HepG2 (cell line): ENCODE measurements around the gene KIAA1328. TPM values are rescaled to one million over a fixed set of nuclear protein-coding genes. Genes with fewer than 3 reads are reported as not detected.

Experiments
- ETS1 ChIP-seq: sonication (generic); formaldehyde crosslinking; IDR thresholded peaks from 2 replicates; pipeline ENCODE4 v1.4.0; 2020; ENCODE audit warnings: missing genetic modification reagents
- FOXK2 ChIP-seq: fragments of 450-650 bp; IDR thresholded peaks from 2 replicates; pipeline ENCODE4 v1.6.1; 2016
- HES4 ChIP-seq: sonication (generic); formaldehyde crosslinking; IDR thresholded peaks from 2 replicates; pipeline ENCODE4 v1.9.0; 2021; ENCODE audit warnings: mild to moderate bottlenecking, missing genetic modification reagents, borderline replicate concordance
- HNF1A ChIP-seq, 2 experiments: sonication (generic) in 1 of 2; formaldehyde crosslinking in 1 of 2; IDR thresholded peaks; 2 replicates each; pipeline versions ENCODE4 v1.4.0 to v1.6.1; 2016 to 2020; ENCODE audit warnings: borderline replicate concordance in 1 of 2, low read depth in 1 of 2, mild to moderate bottlenecking in 1 of 2, missing genetic modification reagents in 1 of 2
- HNF4A ChIP-seq: sonication (generic); formaldehyde crosslinking; IDR thresholded peaks from 2 replicates; pipeline ENCODE4 v1.4.0; 2020; ENCODE audit warnings: missing genetic modification reagents
- KLF12 ChIP-seq: sonication (generic); formaldehyde crosslinking; IDR thresholded peaks from 2 replicates; pipeline ENCODE4 v1.4.0; 2020; ENCODE audit warnings: missing genetic modification reagents, borderline replicate concordance
- KLF15 ChIP-seq: sonication (generic); formaldehyde crosslinking; IDR thresholded peaks from 2 replicates; pipeline ENCODE4 v1.8.1; 2023; ENCODE audit warnings: borderline replicate concordance, mild to moderate bottlenecking, inconsistent platforms, missing genetic modification reagents, mixed read lengths
- MXD1 ChIP-seq: sonication (generic); formaldehyde crosslinking; IDR thresholded peaks from 2 replicates; pipeline ENCODE4 v1.4.0; 2020; ENCODE audit warnings: mild to moderate bottlenecking, missing genetic modification reagents
- SCMH1 ChIP-seq: sonication (generic); formaldehyde crosslinking; IDR thresholded peaks from 2 replicates; pipeline ENCODE4 v1.9.0; 2021; ENCODE audit warnings: missing genetic modification reagents, mild to moderate bottlenecking, borderline replicate concordance
- SIX1 ChIP-seq: sonication (generic); formaldehyde crosslinking; IDR thresholded peaks from 2 replicates; pipeline ENCODE4 v1.4.0; 2020; ENCODE audit warnings: missing genetic modification reagents, borderline replicate concordance
- THAP8 ChIP-seq: sonication (generic); formaldehyde crosslinking; IDR thresholded peaks from 2 replicates; pipeline ENCODE4 v1.5.1; 2020; ENCODE audit warnings: missing genetic modification reagents, mild to moderate bottlenecking, borderline replicate concordance
- ZFAT ChIP-seq: sonication (generic); formaldehyde crosslinking; conservative IDR thresholded peaks from 2 replicates; pipeline ENCODE4 v1.8.1; 2023; ENCODE audit warnings: missing genetic modification reagents, inconsistent platforms
- ZNF138 ChIP-seq: sonication (generic); formaldehyde crosslinking; IDR thresholded peaks from 2 replicates; pipeline ENCODE4 v1.5.0; 2020; ENCODE audit warnings: mild to moderate bottlenecking, low read depth, missing genetic modification reagents
- ZNF205 ChIP-seq: IDR thresholded peaks from 2 replicates; pipeline ENCODE4 v1.6.1; 2018; ENCODE audit warnings: missing biosample characterization, missing genetic modification reagents
- ZNF605 ChIP-seq: sonication (generic); formaldehyde crosslinking; IDR thresholded peaks from 2 replicates; pipeline ENCODE4 v1.8.0; 2022; ENCODE audit warnings: mild to moderate bottlenecking, missing genetic modification reagents
- ZNF672 ChIP-seq: sonication (generic); formaldehyde crosslinking; IDR thresholded peaks from 2 replicates; pipeline ENCODE4 v1.8.1; 2022; ENCODE audit warnings: missing genetic modification reagents
- ZNF691 ChIP-seq: sonication (generic); formaldehyde crosslinking; IDR thresholded peaks from 2 replicates; pipeline ENCODE4 v1.4.0; 2020; ENCODE audit warnings: missing genetic modification reagents, low read depth, mild to moderate bottlenecking, borderline replicate concordance
- ZNF788 ChIP-seq: sonication (generic); formaldehyde crosslinking; IDR thresholded peaks from 2 replicates; pipeline ENCODE4 v1.5.0; 2020; ENCODE audit warnings: mild to moderate bottlenecking, missing genetic modification reagents, borderline replicate concordance
- polyA plus RNA-seq, 8 experiments: library from polyadenylated mRNA; depleted of rRNA in 3 of 8; stranded (reverse) in 7 of 8; unstranded in 1 of 8; fragments of >200 nt; fragmentation: Illumina TruSeq in 4 of 8; extraction: Trizol in 4 of 8; gene quantifications; 2 replicates each; pipeline versions ENCODE4 v1.2.1 to v1.2.3, GENCODE V29; 2011 to 2016; ENCODE audit warnings: low read depth in 4 of 8, missing spikeins in 1 of 8, mixed read lengths in 1 of 8; ENCODE audit not compliant: insufficient read depth in 1 of 8
- total RNA-seq, 5 experiments: library from RNA; depleted of rRNA; stranded (reverse); fragments of >200 nt; fragmentation: Illumina TruSeq; extraction: Trizol; gene quantifications; 2 replicates each; pipeline ENCODE4 v1.2.3, GENCODE V29; 2016; ENCODE audit warnings: low read depth in 1 of 5
- TF ChIP-seq, protein P1 (sequence below): sonication (generic); formaldehyde crosslinking; IDR thresholded peaks from 2 replicates; pipeline ENCODE4 v1.5.1; 2020; ENCODE audit warnings: mild to moderate bottlenecking, missing genetic modification reagents, moderate library complexity

Gene KIAA1328
- total and polyA plus RNA-seq, 2 of the 13 experiments (the other 11 are each of a cell fraction or from before 2014, with no cell fraction given) = 4.1 to 6.0 TPM

DNA sequence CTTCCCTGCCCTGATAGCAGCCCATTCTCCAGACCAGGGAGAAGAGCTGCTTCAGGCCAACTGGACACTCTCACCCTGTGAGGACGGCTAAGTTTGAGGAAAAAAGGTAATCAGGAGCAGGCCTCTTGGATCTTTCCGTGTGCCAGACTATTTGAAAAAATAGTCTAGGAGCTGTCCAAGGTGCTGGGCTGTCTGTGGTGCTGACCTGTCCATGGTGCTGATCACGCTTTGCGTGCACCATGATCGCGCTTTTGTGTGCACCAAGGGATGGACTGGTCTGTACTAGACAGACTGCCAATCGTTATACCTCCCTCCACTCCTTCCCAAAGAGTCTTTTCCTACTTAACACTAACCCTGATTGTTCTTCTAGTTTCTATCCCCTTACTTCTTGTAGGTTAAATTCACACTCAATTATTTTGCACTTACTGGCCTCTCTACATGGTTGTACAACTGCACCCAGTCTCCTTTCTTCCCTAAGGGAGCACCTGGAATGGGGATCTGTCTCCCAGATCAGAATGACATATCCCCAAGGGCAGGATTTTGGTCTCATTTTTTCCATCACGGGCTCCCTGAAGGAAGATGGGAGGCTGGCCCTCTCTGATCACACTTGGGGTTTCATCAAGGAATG lies 441.2 kb downstream of the KIAA1328 start (continued):
- TF ChIP-seq ZNF138 (CRISPR knock-in tag) (peak; percentile 100), ETS1 (CRISPR knock-in tag) (peak; percentile 100), ZNF672 (CRISPR knock-in tag) (peak; percentile 96), HNF4A (CRISPR knock-in tag) (peak; percentile 38; the same call in 1 of the 2 replicates), HNF1A (IDR thresholded peaks at IDR 0.05; ENCODE audit: low read depth) (no peak), HNF1A (CRISPR knock-in tag; IDR thresholded peaks at IDR 0.05; ENCODE audit: borderline replicate concordance) (peak; percentile 85), ZNF605 (CRISPR knock-in tag) (peak; percentile 100), HES4 (CRISPR knock-in tag) (peak; percentile 100), THAP8 (CRISPR knock-in tag) (peak; percentile 99), SIX1 (peak; percentile 96), FOXK2 (no peak), KLF15 (CRISPR knock-in tag) (peak; percentile 100), SCMH1 (CRISPR knock-in tag) (peak; percentile 97), ZFAT (CRISPR knock-in tag) (peak; percentile 98), KLF12 (peak; percentile 100), MXD1 (CRISPR knock-in tag) (peak; percentile 100), ZNF691 (peak; percentile 99), ZNF205 (CRISPR knock-in tag) (peak; percentile 99), ZNF788 (peak; percentile 98)
- TF ChIP-seq, protein P1, sequence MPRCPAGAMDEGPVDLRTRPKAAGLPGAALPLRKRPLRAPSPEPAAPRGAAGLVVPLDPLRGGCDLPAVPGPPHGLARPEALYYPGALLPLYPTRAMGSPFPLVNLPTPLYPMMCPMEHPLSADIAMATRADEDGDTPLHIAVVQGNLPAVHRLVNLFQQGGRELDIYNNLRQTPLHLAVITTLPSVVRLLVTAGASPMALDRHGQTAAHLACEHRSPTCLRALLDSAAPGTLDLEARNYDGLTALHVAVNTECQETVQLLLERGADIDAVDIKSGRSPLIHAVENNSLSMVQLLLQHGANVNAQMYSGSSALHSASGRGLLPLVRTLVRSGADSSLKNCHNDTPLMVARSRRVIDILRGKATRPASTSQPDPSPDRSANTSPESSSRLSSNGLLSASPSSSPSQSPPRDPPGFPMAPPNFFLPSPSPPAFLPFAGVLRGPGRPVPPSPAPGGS (CRISPR knock-in tag) = peak; percentile 100
